GM18508 (cell line): Measurements from ENCODE around the gene HDAC6.
"Not testable (repeated sequence)": the region's sequence is repeated elsewhere in the genome, so short reads cannot be mapped to it uniquely, and the experiment has no call there.

Source experiments
- ATAC-seq: cut with Tn5 transposase; IDR thresholded peaks from one replicate; pipeline ENCODE4 v1.9.1; 2021; ENCODE audit warnings: moderate number of reproducible peaks; ENCODE audit not compliant: insufficient read depth, unreplicated experiment

HDAC6 gene

GRCh38 chrX:48818866-48819265 lies 17.0 kb downstream of the HDAC6 start:
- ATAC-seq = no peak

GRCh38 chrX:48819394-48819793 lies 17.5 kb downstream of the HDAC6 start:
- ATAC-seq = not testable (repeated sequence)

GRCh38 chrX:48823053-48823452 lies 21.2 kb downstream of the HDAC6 start:
- no peak for ATAC-seq

- ATAC-seq = no peak
Measured at GRCh38 chrX:48824066-48824465, 22.2 kb downstream of the HDAC6 start.

- ATAC-seq = no peak
Measured at GRCh38 chrX:48826135-48826875, 24.4 kb downstream of the HDAC6 start, which contains the start of gene ERAS. Gene ERAS, plus strand, starts transcription at chrX:48826513. Its CDS starts 2,611 bp downstream, at chrX:48829124.

GRCh38 chrX:48826876-48827653 lies 25.2 kb downstream of the HDAC6 start:
- no peak for ATAC-seq

GRCh38 chrX:48827654-48827968 lies 25.7 kb downstream of the HDAC6 start:
- no peak for ATAC-seq

- no peak for ATAC-seq
Measured at GRCh38 chrX:48829016-48829735, 27.3 kb downstream of the HDAC6 start.

- ATAC-seq = no peak
Measured at GRCh38 chrX:48831136-48831908, 29.5 kb downstream of the HDAC6 start.

GRCh38 chrX:48831909-48832291 lies 30.0 kb downstream of the HDAC6 start:
- no peak for ATAC-seq

GRCh38 chrX:48833542-48834138 lies 31.8 kb downstream of the HDAC6 start:
- no peak for ATAC-seq

- ATAC-seq = no peak
Measured at GRCh38 chrX:48834383-48834709, 32.5 kb downstream of the HDAC6 start.

GRCh38 chrX:48835524-48836329 lies 33.9 kb downstream of the HDAC6 start, which contains the start of gene PCSK1N:
Gene PCSK1N, minus strand, starts transcription at chrX:48835610. Its CDS starts 78 bp downstream, at chrX:48835532.
- no peak for ATAC-seq

GRCh38 chrX:48839686-48840085 lies 37.8 kb downstream of the HDAC6 start:
- ATAC-seq = no peak

GRCh38 chrX:48848847-48849246 lies 47.0 kb downstream of the HDAC6 start:
- ATAC-seq = no peak

- ATAC-seq = no peak
Measured at GRCh38 chrX:48852857-48853256, 51.0 kb downstream of the HDAC6 start.

GRCh38 chrX:48853494-48853893 lies 51.6 kb downstream of the HDAC6 start:
- ATAC-seq = not testable (repeated sequence)

- not testable (repeated sequence) for ATAC-seq
Measured at GRCh38 chrX:48854121-48854804, 52.4 kb downstream of the HDAC6 start.

GRCh38 chrX:48854898-48855297 lies 53.0 kb downstream of the HDAC6 start:
- ATAC-seq = no peak
